Activated CD4-positive, alpha-beta T cell treated with anti-CD3 and anti-CD28 coated beads, Interleukin-2, Interleukin-4, amounts not matched to agents 100 ng/mL and 50 ng/mL, durations not matched to agents 16 hours and 8 hours (primary cell): ENCODE results near the gene GPC5.
A peak's percentile ranks its signal among the peaks of the same experiment; 100 is the strongest.

Experiments
- DNase-seq: peaks from one replicate; pipeline ENCODE4 v3.0.0-alpha.2; 2020; ENCODE audit warnings: low spot score

GPC5 gene

DNA sequence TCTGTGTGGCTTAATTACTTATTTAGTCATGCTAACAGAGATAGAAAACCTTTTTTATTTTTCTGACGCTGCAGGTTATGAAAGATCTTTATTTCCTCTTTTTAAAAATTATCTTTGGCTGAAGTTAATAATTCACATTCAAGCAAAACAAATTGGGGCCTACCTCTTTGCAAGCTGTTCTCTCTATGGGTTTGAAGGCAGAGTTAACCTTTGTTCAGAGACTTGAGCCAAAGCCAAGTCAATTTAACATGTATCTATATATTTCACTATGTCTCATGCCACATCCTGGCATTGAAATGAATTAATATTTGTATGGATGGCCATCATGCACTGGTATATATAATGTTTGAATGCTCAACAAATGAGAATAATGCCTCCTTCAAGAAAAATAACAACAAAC is 1150.9 kb downstream of the GPC5 start:
- DNase-seq: no peak

DNA sequence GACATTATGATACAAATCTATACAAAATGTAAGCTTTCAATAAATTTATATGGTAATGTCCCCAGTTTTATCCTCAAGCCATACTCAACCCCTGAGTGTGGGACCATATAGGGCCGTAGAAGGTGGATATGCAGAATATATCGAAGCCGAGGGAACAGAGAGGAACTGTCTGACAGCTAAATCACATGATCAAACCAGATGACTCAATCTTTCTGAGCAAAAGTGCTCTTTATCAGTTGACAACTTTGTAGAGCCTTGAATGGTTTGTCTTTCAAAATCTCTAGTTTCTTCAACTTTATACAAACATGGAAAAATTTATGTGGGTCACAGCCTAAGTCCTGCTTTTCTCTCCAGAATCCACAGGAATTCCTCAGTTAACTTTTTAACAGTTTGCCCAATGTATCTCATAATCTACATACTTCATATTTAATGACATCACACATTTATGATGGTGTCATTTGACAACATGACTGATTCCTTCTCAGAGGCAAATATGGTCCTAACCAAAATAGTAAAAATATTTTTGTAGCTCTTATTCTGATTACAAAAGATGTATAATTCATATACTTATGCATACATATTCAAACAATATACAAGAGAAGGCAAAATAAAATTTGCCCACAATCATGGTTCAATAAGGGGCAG is 1155.2 kb downstream of the GPC5 start:
- DNase-seq: no peak

DNA sequence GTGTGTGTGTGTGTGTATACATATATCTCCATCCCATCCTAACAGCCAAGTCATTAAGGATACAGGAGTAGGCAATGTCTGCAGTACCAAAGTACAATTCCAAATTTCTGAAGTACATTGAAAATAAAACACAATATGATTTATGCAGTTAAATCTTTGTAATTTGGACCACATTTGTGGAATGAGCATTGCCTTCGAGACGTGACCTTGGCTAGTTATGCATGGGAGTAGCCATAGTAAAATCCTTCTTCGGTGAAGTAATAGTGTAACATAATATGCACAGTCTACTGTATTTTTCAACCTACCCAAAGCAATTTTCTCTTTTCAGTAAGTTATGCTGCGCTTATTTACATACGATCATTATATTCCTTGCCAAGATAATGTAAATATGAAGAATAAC is 1162.5 kb downstream of the GPC5 start:
- no peak for DNase-seq

DNA sequence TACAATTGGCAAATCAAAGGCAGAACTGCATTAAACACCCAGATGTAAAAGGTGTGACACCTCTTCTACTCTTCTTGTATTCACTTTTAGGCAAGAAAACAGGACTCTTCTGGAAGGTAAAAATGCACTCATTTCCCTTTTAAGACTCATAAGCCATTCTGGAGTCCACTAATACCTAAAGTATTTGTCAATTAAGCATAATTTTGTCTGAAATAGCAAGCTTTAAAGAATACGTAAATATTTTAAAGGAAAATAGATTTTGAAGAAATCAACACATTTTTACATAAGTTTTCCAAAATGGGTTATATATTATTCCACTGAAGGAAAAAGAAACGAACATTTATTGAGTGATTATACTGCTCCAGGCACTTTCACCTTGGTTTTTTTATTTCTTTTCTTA is 1166.5 kb downstream of the GPC5 start:
- no peak for DNase-seq

DNA sequence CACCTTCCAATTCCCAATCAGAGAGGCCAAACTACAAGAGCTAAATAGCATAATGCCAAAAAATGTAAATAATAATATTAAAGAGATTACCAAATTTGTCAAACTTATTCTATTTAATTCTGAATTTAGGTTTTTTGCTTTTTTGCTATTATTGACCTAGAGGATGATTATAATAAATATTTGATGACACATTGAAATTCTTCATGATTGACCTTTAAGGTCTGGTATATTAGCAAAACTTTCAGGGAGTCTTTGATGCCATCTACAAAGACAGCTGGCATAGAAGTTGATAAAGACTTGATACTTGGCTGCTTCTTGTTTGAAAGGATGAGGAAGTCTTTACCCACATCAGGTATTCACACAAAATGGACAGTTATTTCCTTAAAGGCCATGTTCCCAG is 1168.3 kb downstream of the GPC5 start:
- DNase-seq: no peak

- DNase-seq: no peak
Measured at GRCh38 chr13:92572190-92572589, 1173.8 kb downstream of the GPC5 start.

GRCh38 chr13:92573467-92574057 is 1175.1 kb downstream of the GPC5 start:
- DNase-seq: peak; percentile 0

DNA sequence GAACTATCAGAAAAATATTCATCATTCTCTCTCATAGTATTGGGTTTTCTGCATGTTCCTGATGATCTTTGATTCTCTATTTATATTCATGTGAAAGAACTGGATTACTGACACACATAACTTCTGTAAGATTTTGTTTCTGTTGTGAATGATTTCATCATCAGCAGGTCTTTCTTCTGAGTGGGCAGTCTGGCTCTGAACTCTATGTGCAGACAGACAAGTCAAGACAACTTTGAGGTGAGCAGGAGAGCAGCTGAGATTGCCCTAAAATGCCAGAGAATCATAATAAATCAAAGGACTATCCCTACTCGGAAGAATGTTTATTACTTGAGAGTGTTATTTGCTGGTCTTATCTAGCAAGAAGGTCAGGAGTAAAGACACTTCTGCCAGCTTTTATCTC is 1176.1 kb downstream of the GPC5 start:
- no peak for DNase-seq

GRCh38 chr13:92575777-92576176 is 1177.4 kb downstream of the GPC5 start:
- DNase-seq: no peak

DNA sequence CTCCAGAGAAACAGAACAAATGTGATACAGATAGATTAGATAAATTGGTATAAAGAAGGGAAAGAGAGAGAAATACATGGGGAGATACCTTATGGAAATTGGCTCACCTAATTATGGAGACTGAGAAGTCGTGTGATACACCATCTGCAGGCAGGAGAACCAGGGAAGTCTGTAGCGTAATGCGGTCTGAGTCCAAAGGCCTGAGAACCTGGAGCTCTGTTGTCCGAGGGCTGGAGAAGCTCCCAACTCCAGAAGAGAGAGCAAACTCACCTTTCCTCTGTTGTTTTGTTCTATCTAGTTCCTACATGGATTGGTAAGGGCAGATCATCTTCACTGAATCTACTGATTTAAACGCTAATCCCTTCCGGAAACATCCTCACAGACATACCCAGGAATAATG is 1179.9 kb downstream of the GPC5 start:
- DNase-seq: no peak

- DNase-seq: no peak
Measured at GRCh38 chr13:92589955-92590354, 1191.5 kb downstream of the GPC5 start.

GRCh38 chr13:92590503-92590908 is 1192.1 kb downstream of the GPC5 start:
- no peak for DNase-seq

- no peak for DNase-seq
Measured at GRCh38 chr13:92591117-92591516, 1192.7 kb downstream of the GPC5 start.

DNA sequence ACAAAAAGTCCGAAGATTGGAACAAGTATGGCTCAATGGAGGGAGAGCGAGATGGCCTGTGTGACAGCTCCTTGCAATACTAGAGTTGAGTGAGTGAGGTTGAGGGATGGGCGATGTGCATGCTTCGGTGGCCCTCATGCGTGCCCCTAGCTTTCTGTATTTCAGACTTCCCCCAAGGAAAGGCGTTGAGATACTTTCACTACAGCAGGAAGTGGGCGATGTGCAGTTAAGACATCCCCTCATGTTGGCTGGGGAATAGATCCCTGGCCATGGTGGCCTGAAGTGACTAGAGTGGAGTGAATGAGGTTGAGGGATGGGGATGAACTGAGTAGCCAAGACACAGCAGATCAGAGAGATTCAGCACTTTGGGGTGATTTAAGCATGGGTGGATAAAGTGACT is 1194.3 kb downstream of the GPC5 start:
- no peak for DNase-seq

DNA sequence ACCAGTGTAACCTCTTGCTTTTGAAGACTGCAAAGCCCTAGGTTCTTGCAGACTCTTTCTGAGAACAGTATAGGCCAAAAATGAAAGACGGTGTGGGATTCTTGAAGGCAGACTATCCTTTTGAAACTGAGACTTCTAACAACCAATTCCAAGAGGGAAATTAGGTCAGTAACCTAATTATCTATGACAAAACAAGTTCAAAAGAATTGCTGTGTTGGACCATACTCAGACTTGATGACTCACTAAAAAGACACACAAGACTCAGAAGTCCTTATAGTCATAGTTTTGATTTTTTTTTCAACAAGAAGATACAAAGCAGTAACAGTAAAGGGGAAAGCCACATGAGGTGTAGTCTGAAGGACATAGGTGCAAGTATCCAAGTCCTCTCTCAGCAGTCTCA is 1204.1 kb downstream of the GPC5 start:
- no peak for DNase-seq

DNA sequence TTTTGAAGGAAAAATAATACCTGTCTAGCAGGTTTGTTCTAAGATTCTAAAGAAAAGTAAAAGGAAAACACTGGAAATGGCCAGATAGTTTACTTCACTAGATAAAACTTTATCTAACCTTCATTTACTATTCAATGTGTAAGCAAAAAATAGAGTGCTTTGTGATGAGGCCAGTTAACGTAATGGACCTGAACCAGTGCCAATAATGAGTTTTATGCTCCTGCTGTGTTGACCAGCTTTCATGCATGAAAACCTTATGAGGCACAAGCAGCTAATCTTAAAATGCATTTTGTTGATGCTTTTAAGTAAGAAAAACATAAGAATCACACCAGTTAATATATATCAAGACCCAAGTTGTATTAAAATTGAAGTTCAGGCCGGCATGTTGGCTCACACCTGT is 1211.0 kb downstream of the GPC5 start:
- DNase-seq: no peak

- DNase-seq: no peak
Measured at GRCh38 chr13:92612892-92613291, 1214.5 kb downstream of the GPC5 start.

GRCh38 chr13:92613921-92614320 is 1215.5 kb downstream of the GPC5 start:
- no peak for DNase-seq

- no peak for DNase-seq
Measured at GRCh38 chr13:92621985-92622384, 1223.6 kb downstream of the GPC5 start.

DNA sequence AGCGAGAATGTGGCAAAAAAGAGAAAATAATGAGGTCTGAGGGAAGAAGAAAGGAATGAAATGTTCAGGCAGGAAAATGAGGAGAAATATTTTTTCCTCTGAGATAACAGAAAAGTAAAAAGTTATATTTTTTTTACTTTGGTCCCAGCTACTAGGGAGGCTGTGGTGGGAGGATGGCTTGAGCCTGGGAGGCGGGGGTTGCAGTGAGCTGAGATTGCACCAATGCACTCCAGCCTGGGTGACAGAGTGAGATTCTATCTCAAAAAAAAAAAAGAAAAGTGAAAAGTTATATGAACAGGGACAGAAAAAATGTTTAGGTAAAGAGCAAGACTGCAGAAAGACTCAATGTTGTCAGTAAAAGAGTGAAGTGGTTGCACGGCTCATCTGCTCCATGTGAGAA is 1224.5 kb downstream of the GPC5 start:
- DNase-seq: no peak

DNA sequence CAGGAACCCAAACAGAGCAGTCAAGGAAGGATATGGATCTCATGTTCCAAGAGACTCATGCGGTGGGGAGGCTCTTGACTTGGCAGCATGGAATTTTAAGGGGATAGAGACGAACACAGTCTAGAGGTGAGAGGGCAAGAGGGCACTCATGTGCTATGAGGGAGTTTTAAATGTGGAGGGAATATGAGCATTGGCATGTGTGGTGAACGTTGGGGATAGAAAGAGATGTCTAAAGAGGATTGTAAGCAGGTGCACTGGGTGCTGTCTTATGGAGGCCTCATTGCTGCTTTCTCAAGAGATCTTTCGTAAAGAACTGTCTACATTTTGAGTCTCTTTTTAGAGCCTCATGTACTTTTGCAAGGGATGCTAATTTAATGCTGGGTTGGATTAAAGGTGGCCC is 1227.9 kb downstream of the GPC5 start:
- no peak for DNase-seq

DNA sequence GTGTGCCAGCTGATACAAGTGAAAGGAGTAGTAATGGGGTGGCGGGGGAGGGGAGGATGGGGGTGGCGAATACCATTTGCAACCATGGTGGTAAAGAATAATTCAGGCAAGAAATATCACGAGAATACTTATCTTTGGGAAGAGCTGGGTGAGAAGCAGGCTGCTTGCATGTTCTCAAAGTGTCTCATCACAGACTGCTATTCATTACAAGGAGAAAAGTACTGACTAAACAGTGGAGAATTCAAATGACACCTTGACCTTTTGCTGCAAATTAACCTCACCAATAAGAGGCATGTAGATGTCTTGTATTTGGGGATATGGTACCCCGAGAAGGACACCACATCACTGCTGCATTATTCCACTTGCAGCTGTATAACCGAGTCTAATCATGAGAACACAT is 1242.5 kb downstream of the GPC5 start:
- DNase-seq: no peak

- DNase-seq: no peak
Measured at GRCh38 chr13:92649140-92649813, 1250.9 kb downstream of the GPC5 start.

- DNase-seq: no peak
Measured at GRCh38 chr13:92656103-92656502, 1257.7 kb downstream of the GPC5 start.
